GM12872 (cell line): ENCODE measurements around the gene HEBP1.

Source experiments
- TF ChIP-seq, protein P1 (sequence below): IDR thresholded peaks from 3 replicates; pipeline ENCODE4 v1.5.1; 2011; ENCODE audit warnings: low read depth, mild to moderate bottlenecking, low read length, moderate library complexity; ENCODE audit not compliant: insufficient read depth

HEBP1 gene

DNA sequence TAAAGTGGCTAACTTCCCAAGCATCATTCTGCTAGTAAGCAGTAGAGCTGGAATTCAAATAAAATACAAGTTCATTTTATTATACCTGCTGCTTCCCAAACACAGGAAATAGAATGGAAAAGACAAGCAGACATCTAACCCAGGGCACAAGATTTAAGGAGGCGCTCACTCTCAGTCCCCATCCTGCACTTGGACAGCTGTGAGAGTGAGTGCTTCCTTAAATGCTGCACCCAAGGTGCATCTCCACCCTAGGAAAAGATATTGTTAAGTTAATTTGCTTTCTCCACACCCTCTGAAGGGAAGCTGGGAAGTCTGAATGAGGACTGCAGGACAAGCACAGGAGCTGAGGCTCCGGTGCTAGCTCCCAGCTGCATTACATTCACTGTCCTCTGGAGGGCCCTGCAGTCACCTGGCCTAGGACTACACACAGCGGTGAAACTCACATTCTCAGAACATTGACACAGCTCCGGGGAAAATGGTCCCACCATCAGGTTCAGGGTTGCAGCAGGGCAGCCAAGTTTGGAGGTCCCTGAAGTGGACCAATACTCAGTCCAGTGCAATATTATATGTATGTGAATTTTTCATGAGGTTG is 14.2 kb downstream of the HEBP1 start:
- TF ChIP-seq, protein P1, sequence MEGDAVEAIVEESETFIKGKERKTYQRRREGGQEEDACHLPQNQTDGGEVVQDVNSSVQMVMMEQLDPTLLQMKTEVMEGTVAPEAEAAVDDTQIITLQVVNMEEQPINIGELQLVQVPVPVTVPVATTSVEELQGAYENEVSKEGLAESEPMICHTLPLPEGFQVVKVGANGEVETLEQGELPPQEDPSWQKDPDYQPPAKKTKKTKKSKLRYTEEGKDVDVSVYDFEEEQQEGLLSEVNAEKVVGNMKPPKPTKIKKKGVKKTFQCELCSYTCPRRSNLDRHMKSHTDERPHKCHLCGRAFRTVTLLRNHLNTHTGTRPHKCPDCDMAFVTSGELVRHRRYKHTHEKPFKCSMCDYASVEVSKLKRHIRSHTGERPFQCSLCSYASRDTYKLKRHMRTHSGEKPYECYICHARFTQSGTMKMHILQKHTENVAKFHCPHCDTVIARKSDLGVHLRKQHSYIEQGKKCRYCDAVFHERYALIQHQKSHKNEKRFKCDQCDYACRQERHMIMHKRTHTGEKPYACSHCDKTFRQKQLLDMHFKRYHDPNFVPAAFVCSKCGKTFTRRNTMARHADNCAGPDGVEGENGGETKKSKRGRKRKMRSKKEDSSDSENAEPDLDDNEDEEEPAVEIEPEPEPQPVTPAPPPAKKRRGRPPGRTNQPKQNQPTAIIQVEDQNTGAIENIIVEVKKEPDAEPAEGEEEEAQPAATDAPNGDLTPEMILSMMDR, result peak; percentile 68

DNA sequence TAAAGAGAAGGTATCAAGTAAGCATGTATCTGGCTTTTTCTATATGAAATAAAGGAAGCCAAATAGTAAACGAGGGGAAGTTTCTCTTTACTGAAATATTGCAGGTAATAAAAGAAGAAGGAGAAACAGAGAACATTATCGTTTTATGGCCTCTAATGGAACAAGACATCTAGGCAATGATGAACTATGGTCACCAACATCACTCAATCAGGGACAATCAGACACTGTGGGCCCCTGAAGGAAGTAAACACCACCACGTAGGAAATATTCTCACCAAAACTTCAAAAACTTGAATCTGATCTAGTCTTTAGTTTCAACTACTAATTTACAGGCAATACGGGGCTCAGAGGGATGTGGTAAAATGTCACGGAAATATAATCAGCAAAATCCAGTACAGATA is 15.9 kb downstream of the HEBP1 start:
- TF ChIP-seq, protein P1, result no peak

DNA sequence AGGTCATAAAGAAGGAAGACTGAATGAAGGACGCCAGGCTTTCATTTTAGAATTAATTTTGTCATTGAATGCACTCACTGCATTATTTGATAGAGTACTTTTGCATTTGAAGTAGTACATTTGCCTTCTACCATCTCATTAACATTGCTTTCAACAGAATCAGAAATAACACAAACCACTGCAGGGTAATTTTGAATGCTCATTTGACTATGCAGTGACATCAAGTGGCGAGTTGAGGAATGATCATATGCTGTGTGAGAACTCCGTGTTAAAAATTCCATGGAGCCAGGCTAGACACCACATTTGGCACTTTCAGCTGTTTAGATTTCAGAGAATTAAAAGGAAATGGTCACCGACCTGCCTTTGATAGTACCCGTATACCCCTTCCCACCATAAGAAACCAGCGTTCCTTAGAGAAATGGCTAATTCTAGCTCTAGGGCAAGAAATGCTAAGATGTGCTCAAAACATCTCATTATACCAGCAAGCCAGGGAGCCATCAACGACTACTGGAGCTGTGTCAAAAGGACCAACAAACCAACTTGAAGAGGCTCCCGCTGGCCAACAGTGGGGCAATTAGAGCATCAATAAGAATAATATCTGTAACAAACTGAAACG is 16.5 kb downstream of the HEBP1 start:
- TF ChIP-seq, protein P1, result peak; percentile 59

DNA sequence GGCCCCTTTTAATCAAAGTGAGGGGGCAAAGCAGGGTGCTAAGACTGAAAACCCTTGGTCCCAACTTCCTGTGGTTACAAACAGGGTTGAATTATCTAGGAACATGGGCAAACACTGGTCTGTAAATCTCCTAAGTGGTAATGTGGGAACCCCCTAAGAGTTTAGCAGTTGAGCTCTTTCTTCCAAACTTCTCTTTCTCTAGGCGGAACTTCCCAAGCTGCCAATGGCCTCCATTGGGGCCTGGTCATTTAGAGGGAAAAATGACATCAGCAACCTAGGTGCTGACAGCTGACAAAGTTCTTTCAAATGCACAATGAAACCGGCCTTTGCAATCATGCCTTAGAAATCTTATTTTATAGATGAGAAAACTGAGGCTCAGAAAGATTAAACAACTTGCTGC is 17.7 kb downstream of the HEBP1 start:
- TF ChIP-seq, protein P1, result no peak

DNA sequence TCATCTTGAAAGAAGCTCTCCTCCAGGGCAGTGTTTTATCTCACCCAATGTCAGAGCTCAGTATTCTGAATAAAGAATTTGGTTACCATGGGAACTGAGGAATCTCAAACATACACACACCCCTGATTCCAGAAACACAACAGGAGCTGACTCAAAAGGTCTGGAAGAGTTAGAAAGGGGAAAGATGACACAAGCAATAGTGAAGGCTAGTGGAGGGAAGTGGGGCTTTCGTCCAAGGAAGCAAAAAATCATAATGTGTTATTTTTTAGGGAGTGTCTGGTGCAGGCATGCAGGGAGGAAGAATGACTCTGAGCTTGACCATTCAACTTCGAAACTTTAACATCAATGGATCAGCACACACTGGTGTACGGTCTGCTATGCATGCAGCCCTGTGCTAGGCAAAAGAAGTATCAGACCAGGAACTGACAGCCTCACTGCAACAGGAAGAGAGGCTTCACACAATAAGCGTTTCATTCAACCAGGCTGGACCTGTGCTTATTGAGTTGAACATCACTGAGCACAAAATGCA is 20.3 kb downstream of the HEBP1 start:
- TF ChIP-seq, protein P1, result no peak

DNA sequence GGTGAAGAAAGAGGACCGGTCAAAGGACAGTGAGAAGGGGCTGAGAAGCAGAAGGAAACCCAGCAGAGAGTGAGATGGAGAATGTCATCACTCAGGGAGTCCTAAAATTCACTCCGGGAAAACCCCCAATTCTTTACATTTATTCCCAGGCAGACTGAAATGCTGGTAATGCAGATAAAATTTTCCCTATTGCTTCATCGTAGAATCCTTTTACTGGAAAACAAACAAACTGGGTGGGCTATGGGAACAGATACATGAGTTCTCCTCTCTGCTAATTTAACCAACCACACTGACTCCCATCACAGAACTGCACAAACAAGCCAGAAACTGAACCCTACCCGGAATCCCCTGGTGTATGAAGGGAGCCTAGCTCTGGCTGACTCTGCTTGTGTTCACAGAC is 20.9 kb downstream of the HEBP1 start:
- TF ChIP-seq, protein P1, result no peak

DNA sequence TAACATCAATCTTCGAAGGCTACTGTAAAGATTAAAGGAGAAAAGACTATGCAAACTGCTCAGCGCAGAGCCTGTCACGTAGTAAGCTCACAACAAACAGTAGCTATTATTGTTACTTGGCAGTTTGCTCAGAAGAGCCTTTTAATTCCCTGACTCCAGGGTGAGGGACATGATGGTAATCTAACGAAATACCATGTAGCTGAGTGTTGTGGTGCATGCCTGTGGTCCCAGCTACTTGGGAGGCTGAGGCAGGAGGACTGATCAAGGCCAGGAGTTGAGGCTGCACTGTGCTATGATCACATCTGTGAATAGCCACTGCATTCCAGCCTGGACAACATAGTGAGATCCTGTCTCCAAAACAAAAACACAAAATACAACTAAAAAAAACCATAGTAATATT is 22.8 kb downstream of the HEBP1 start:
- TF ChIP-seq, protein P1, result no peak
